WTC11 (cell line): ENCODE data around the gene SLAMF7. TPM values are rescaled to one million over a fixed set of nuclear protein-coding genes. Genes with fewer than 3 reads are reported as not detected.

ENCODE experiments used
- ATAC-seq: fragments of 200-7000 bp; cut with Tn5 transposase; 2 replicates; pipeline ENCODE4 v1.10.0; 2021; ENCODE audit warnings: mild to moderate bottlenecking, moderate library complexity
- CTCF ChIA-PET: fragments of 300-600 bp; sonication (Branson Sonifier 250); formaldehyde crosslinking; loops from one replicate; lab custom pipeline; 2021; ENCODE audit warnings: antibody characterized with exemption; lab: Charles Lee
- POLR2A ChIA-PET: fragments of 350-600 bp; sonication (Branson Sonifier 250); formaldehyde crosslinking; loops from one replicate; lab custom pipeline; 2021; ENCODE audit warnings: antibody characterized with exemption; lab: Charles Lee
- DNase-seq: peaks from one replicate; pipeline ENCODE4 v3.0.0; 2021; ENCODE audit warnings: low spot score
- H3K27ac Mint-ChIP-seq: 2 replicates; pipeline ENCODE4 v1.8.0; 2021; ENCODE audit warnings: mixed read lengths
- H3K27me3 Mint-ChIP-seq: 2 replicates; pipeline ENCODE4 v1.8.0; 2021; ENCODE audit warnings: low read depth, mild to moderate bottlenecking, moderate library complexity, mixed read lengths
- H3K36me3 Mint-ChIP-seq: 2 replicates; pipeline ENCODE4 v1.8.0; 2021; ENCODE audit warnings: mixed read lengths
- H3K4me1 Mint-ChIP-seq: 2 replicates; pipeline ENCODE4 v1.8.0; 2022; ENCODE audit warnings: mixed read lengths
- H3K4me3 Mint-ChIP-seq: 2 replicates; pipeline ENCODE4 v1.8.0; 2021; ENCODE audit warnings: mild to moderate bottlenecking, moderate library complexity, mixed read lengths
- H3K9me3 Mint-ChIP-seq: 2 replicates; pipeline ENCODE4 v1.8.0; 2021; ENCODE audit warnings: mixed read lengths
- ARID4B ChIP-seq: sonication (generic); formaldehyde crosslinking; IDR thresholded peaks from 2 replicates; pipeline ENCODE4 v1.8.0; 2023; ENCODE audit warnings: missing genetic modification reagents, mild to moderate bottlenecking, borderline replicate concordance
- ELF4 ChIP-seq: sonication (generic); formaldehyde crosslinking; IDR thresholded peaks from 2 replicates; pipeline ENCODE4 v1.8.1; 2022; ENCODE audit warnings: low read depth, mild to moderate bottlenecking, moderate library complexity, missing genetic modification reagents
- ERG ChIP-seq: fragments of 250-450 bp; sonication (Bioruptor Pico); IDR thresholded peaks from 2 replicates; pipeline ENCODE4 v1.8.0; 2021; ENCODE audit warnings: mild to moderate bottlenecking
- ETV6 ChIP-seq: sonication (generic); formaldehyde crosslinking; IDR thresholded peaks from 2 replicates; pipeline ENCODE4 v1.8.1; 2022; ENCODE audit warnings: mild to moderate bottlenecking, missing genetic modification reagents
- FOXK1 ChIP-seq: sonication (generic); formaldehyde crosslinking; IDR thresholded peaks from 2 replicates; pipeline ENCODE4 v1.8.0; 2022; ENCODE audit warnings: mild to moderate bottlenecking, moderate library complexity, missing genetic modification reagents
- FOXP4 ChIP-seq: sonication (generic); formaldehyde crosslinking; IDR thresholded peaks from 2 replicates; pipeline ENCODE4 v1.8.0; 2022; ENCODE audit warnings: mild to moderate bottlenecking, missing genetic modification reagents
- IRF1 ChIP-seq: sonication (generic); formaldehyde crosslinking; IDR thresholded peaks from 2 replicates; pipeline ENCODE4 v1.8.0; 2023; ENCODE audit warnings: missing genetic modification reagents
- JAZF1 ChIP-seq: fragments of 250-450 bp; sonication (Bioruptor Pico); IDR thresholded peaks from 2 replicates; pipeline ENCODE4 v1.9.0; 2021; ENCODE audit warnings: moderate library complexity, mild to moderate bottlenecking, inconsistent platforms
- KAT7 ChIP-seq: sonication (generic); formaldehyde crosslinking; IDR thresholded peaks from 2 replicates; pipeline ENCODE4 v1.8.1; 2023; ENCODE audit warnings: missing genetic modification reagents, mild to moderate bottlenecking, borderline replicate concordance
- NFATC4 ChIP-seq: fragments of 250-450 bp; sonication (Bioruptor Pico); IDR thresholded peaks from 2 replicates; pipeline ENCODE4 v1.9.0; 2021; ENCODE audit warnings: mild to moderate bottlenecking
- NR2C2 ChIP-seq: sonication (generic); formaldehyde crosslinking; IDR thresholded peaks from 2 replicates; pipeline ENCODE4 v1.8.0; 2022; ENCODE audit warnings: mild to moderate bottlenecking, missing genetic modification reagents
- PRRX2 ChIP-seq: fragments of 250-450 bp; sonication (Bioruptor Pico); IDR thresholded peaks from 2 replicates; pipeline ENCODE4 v1.8.0; 2021; ENCODE audit warnings: mild to moderate bottlenecking
- SMAD3 ChIP-seq: sonication (generic); formaldehyde crosslinking; IDR thresholded peaks from 2 replicates; pipeline ENCODE4 v1.8.0; 2022; ENCODE audit warnings: missing genetic modification reagents, mild to moderate bottlenecking, borderline replicate concordance
- SOX15 ChIP-seq: fragments of 250-450 bp; sonication (Bioruptor Pico); IDR thresholded peaks from 2 replicates; pipeline ENCODE4 v1.9.0; 2021; ENCODE audit warnings: mild to moderate bottlenecking
- TCF7 ChIP-seq: sonication (generic); formaldehyde crosslinking; IDR thresholded peaks from 2 replicates; pipeline ENCODE4 v1.8.0; 2022; ENCODE audit warnings: mild to moderate bottlenecking, low read depth, missing genetic modification reagents, moderate library complexity
- USF1 ChIP-seq: sonication (generic); formaldehyde crosslinking; IDR thresholded peaks from 2 replicates; pipeline ENCODE4 v1.8.0; 2022; ENCODE audit warnings: mild to moderate bottlenecking, missing genetic modification reagents
- ZNF281 ChIP-seq: sonication (generic); formaldehyde crosslinking; IDR thresholded peaks from 2 replicates; pipeline ENCODE4 v1.8.0; 2023; ENCODE audit warnings: mild to moderate bottlenecking, missing genetic modification reagents
- ZNF423 ChIP-seq: fragments of 250-450 bp; sonication (Bioruptor Pico); IDR thresholded peaks from 2 replicates; pipeline ENCODE4 v2.1.2; 2022; ENCODE audit warnings: mild to moderate bottlenecking, moderate library complexity
- ZNF425 ChIP-seq: fragments of 250-450 bp; sonication (Bioruptor Pico); conservative IDR thresholded peaks from 2 replicates; pipeline ENCODE4 v1.9.0; 2021; ENCODE audit warnings: mild to moderate bottlenecking
- total RNA-seq: library from RNA; stranded (reverse); gene quantifications from 3 replicates; pipeline ENCODE4 v1.2.3, GENCODE V29; 2021

SLAMF7 gene
- total RNA-seq, 1 experiment from 2014 or later: 0.15 TPM

GRCh38 chr1:160798439-160798838, 59.4 kb downstream of the SLAMF7 start:
- H3K36me3 Mint-ChIP-seq: no peaks in the 10 kb centered on the region
- no peak for DNase-seq
- no peaks in the 10 kb centered on the region for H3K27me3 Mint-ChIP-seq
- POLR2A ChIA-PET: no interaction called here
- no peak for TF ChIP-seq TCF7
- TF ChIP-seq USF1 (CRISPR knock-in tag): no peak
- no peak for TF ChIP-seq ETV6
- no peak for TF ChIP-seq FOXK1
- TF ChIP-seq, all 79 proteins: peak for 0
- CTCF ChIA-PET: interaction anchor here (1.1 to 1.7 kb wide), 2 partner anchors 19 to 23 kb away, joined by 4 to 10 read pairs; no protein-coding TSS in a partner anchor
- peaks cover 9% of the 10 kb centered on the region for H3K9me3 Mint-ChIP-seq
- H3K4me1 Mint-ChIP-seq: no peaks in the 10 kb centered on the region
- no peak overlapping the region for H3K27ac Mint-ChIP-seq
- H3K4me3 Mint-ChIP-seq: no peak overlapping the region
- ATAC-seq: no peak

- ChIA-PET POLR2A (no interaction called here), CTCF (interaction anchor here (1.3 to 1.7 kb wide), 2 partner anchors 20 to 124 kb away, joined by 3 to 10 read pairs; no protein-coding TSS in a partner anchor)
- no peaks in the 10 kb centered on the region for H3K36me3 Mint-ChIP-seq
- H3K27ac Mint-ChIP-seq: no peak overlapping the region
- H3K4me1 Mint-ChIP-seq: no peaks in the 10 kb centered on the region
- TF ChIP-seq SOX15 (CRISPR knock-in tag) (no peak), IRF1 (no peak), ZNF281 (CRISPR knock-in tag) (no peak), ZNF423 (CRISPR knock-in tag) (no peak), ETV6 (no peak), ERG (CRISPR knock-in tag) (no peak), NR2C2 (CRISPR knock-in tag) (no peak), ZNF425 (CRISPR knock-in tag) (no peak), JAZF1 (CRISPR knock-in tag) (no peak), PRRX2 (CRISPR knock-in tag) (no peak), SMAD3 (CRISPR knock-in tag) (no peak), KAT7 (no peak)
- H3K27me3 Mint-ChIP-seq: no peaks in the 10 kb centered on the region
- DNase-seq (no peak), ATAC-seq (no peak)
- H3K4me3 Mint-ChIP-seq: no peak overlapping the region
- H3K9me3 Mint-ChIP-seq: peaks cover 9% of the 10 kb centered on the region
Measured at GRCh38 chr1:160799641-160800040, 60.6 kb downstream of the SLAMF7 start.

GRCh38 chr1:160800142-160800541, 61.1 kb downstream of the SLAMF7 start:
- Mint-ChIP-seq H3K36me3 (no peaks in the 10 kb centered on the region), H3K27me3 (no peaks in the 10 kb centered on the region), H3K4me1 (no peaks in the 10 kb centered on the region), H3K9me3 (peaks cover 7% of the 10 kb centered on the region), H3K4me3 (no peak overlapping the region), H3K27ac (no peak overlapping the region)
- ATAC-seq (no peak), DNase-seq (no peak)
- ChIA-PET CTCF (interaction anchor here (1.3 kb wide), 1 partner anchor 125 kb away, joined by 3 read pairs; no protein-coding TSS in a partner anchor), POLR2A (no interaction called here)
- no peak for TF ChIP-seq FOXP4 (CRISPR knock-in tag)
- no peak for TF ChIP-seq NFATC4 (CRISPR knock-in tag)
- no peak for TF ChIP-seq ELF4 (CRISPR knock-in tag)
- no peak for TF ChIP-seq ARID4B
- TF ChIP-seq TCF7: no peak
